B cell (primary cell): ENCODE measurements around the gene SLC6A2. TPM values are rescaled to one million over a fixed set of nuclear protein-coding genes. Genes with fewer than 3 reads are reported as not detected.

Experiments used
- ATAC-seq: fragments of 200-7000 bp; cut with Tn5 transposase; one replicate; pipeline ENCODE4 v1.10.0; 2021; ENCODE audit warnings: low read depth, mild to moderate bottlenecking, moderate number of reproducible peaks, moderate library complexity
- CTCF ChIA-PET: fragments of 350-600 bp; sonication (Branson Sonifier 250); formaldehyde crosslinking; loops from one replicate; lab custom pipeline; 2021; ENCODE audit warnings: antibody characterized with exemption, inconsistent platforms; lab: Charles Lee
- POLR2A ChIA-PET: fragments of 350-600 bp; sonication (Branson Sonifier 250); formaldehyde crosslinking; loops from one replicate; lab custom pipeline; 2021; ENCODE audit warnings: antibody characterized with exemption; lab: Charles Lee
- DNase-seq: peaks from one replicate; pipeline ENCODE4 v3.0.0; 2013
- H2AFZ ChIP-seq: 2 replicates; pipeline ENCODE4 v1.6.1; 2012; ENCODE audit warnings: mild to moderate bottlenecking, low read depth, low read length; ENCODE audit not compliant: insufficient read depth, poor library complexity, severe bottlenecking
- H3K27ac ChIP-seq, 2 donors: 1 replicate in 1 of 2; 2 replicates in 1 of 2; pipeline ENCODE4 v1.5.1; 2012 to 2013; ENCODE audit warnings: low read length in 2 of 2, mild to moderate bottlenecking in 2 of 2, moderate library complexity in 1 of 2
- H3K27me3 ChIP-seq, 4 experiments: fragments of 200-600 bp in 1 of 4; sonication (generic) in 1 of 4; replicated peaks in 1 of 4; 1 replicate in 2 of 4; 2 replicates in 2 of 4; pipeline versions ENCODE4 v1.6.1 to v1.7.0; 2013 to 2016; ENCODE audit warnings: low read length in 3 of 4, mild to moderate bottlenecking in 2 of 4, mixed read lengths in 1 of 4, moderate library complexity in 1 of 4; ENCODE audit not compliant: insufficient read depth in 4 of 4, control insufficient read depth in 3 of 4; ENCODE audit errors: control extremely low read depth in 1 of 4
- H3K36me3 ChIP-seq, 2 experiments: replicated peaks in 1 of 2; 1 replicate in 1 of 2; 2 replicates in 1 of 2; pipeline versions ENCODE4 v1.6.1 to v1.7.1; 2013; ENCODE audit warnings: low read length in 1 of 2; ENCODE audit not compliant: insufficient read depth in 2 of 2, control insufficient read depth in 1 of 2; ENCODE audit errors: control extremely low read depth in 1 of 2, extremely low read depth in 1 of 2
- H3K4me1 ChIP-seq, 2 donors: fragments of 200-600 bp in 1 of 2; sonication (generic) in 1 of 2; 1 replicate in 1 of 2; 2 replicates in 1 of 2; pipeline versions ENCODE4 v1.5.1 to v1.6.1; 2013 to 2017; ENCODE audit warnings: low read length in 2 of 2; ENCODE audit not compliant: control insufficient read depth in 2 of 2, insufficient read depth in 2 of 2
- H3K4me2 ChIP-seq: replicated peaks from 2 replicates; pipeline ENCODE3; 2012; ENCODE audit warnings: mild to moderate bottlenecking, low read depth, low read length; ENCODE audit not compliant: poor library complexity, severe bottlenecking
- H3K4me3 ChIP-seq, 5 experiments: fragments of 200-600 bp in 1 of 5; sonication (generic) in 1 of 5; 1 replicate in 3 of 5; 2 replicates in 2 of 5; pipeline versions ENCODE4 v1.5.1 to v1.7.0; 2011 to 2016; ENCODE audit warnings: low read length in 4 of 5, mild to moderate bottlenecking in 4 of 5, low read depth in 2 of 5, control low read depth in 1 of 5, moderate library complexity in 1 of 5; ENCODE audit not compliant: insufficient read depth in 1 of 5; ENCODE audit errors: control extremely low read depth in 1 of 5, extremely low read depth in 1 of 5
- H3K79me2 ChIP-seq: fragments of 200-600 bp; sonication (generic); one replicate; pipeline ENCODE4 v1.6.0; 2016; ENCODE audit warnings: low read length; ENCODE audit not compliant: control insufficient read depth, insufficient read depth
- H3K9ac ChIP-seq: fragments of 200-600 bp; sonication (generic); 2 replicates; pipeline ENCODE4 v1.6.1; 2017; ENCODE audit warnings: mild to moderate bottlenecking, low read length, moderate library complexity
- H3K9me3 ChIP-seq, 3 donors: one replicate each; pipeline versions ENCODE4 v1.6.1 to v1.7.1; 2013; ENCODE audit warnings: low read length in 2 of 3; ENCODE audit not compliant: control insufficient read depth in 2 of 3, insufficient read depth in 1 of 3; ENCODE audit errors: control extremely low read depth in 1 of 3
- H4K20me1 ChIP-seq: 2 replicates; pipeline ENCODE4 v1.6.0; 2012; ENCODE audit warnings: mild to moderate bottlenecking, low read length; ENCODE audit not compliant: insufficient read depth, control insufficient read depth, poor library complexity, severe bottlenecking
- H3K27ac Mint-ChIP-seq: one replicate; pipeline ENCODE4 v1.8.0; 2021; ENCODE audit warnings: mixed read lengths
- H3K27me3 Mint-ChIP-seq: one replicate; pipeline ENCODE4 v1.8.0; 2021; ENCODE audit warnings: mixed read lengths
- H3K4me1 Mint-ChIP-seq: one replicate; pipeline ENCODE4 v1.8.0; 2021; ENCODE audit warnings: mixed read lengths
- H3K4me3 Mint-ChIP-seq: one replicate; pipeline ENCODE4 v1.8.0; 2021; ENCODE audit warnings: mixed read lengths
- H3K9me3 Mint-ChIP-seq: one replicate; pipeline ENCODE4 v1.8.0; 2022; ENCODE audit warnings: mixed read lengths; ENCODE audit not compliant: insufficient read depth
- EZH2 ChIP-seq: IDR thresholded peaks from 2 replicates; pipeline ENCODE4 v1.6.1; 2012; ENCODE audit warnings: borderline replicate concordance, low read depth, mild to moderate bottlenecking, moderate library complexity, low read length; ENCODE audit not compliant: insufficient read depth, poor library complexity, severe bottlenecking
- WGBS: methylation state at CpG from one replicate; pipeline ENCODE4 v1.1.5; 2013; ENCODE audit warnings: missing lambda C conversion rate; ENCODE audit not compliant: insufficient coverage; 5-methylcytosine and 5-hydroxymethylcytosine counted together
- intact Hi-C: fragments of 100-400 bp; cut with micrococcal nuclease; formaldehyde crosslinking; loops from one replicate; pipeline ENCODE4 v1.10.0; 2022
- polyA plus RNA-seq: library from polyadenylated mRNA; depleted of rRNA; stranded (reverse); fragments of >200 nt; gene quantifications from 2 replicates; pipeline ENCODE4 v1.2.3, GENCODE V29; 2012
- total RNA-seq, 2 donors: library from RNA; stranded (reverse); fragments of 120-200 nt in 1 of 2; gene quantifications; 1 replicate in 1 of 2; 2 replicates in 1 of 2; pipeline versions ENCODE4 v1.2.3 to v1.2.4, GENCODE V29; 2013 to 2022
- TF ChIP-seq, protein P1 (sequence below): fragments of 200-600 bp; IDR thresholded peaks from one replicate; pipeline ENCODE4 v1.8.0; 2022; ENCODE audit warnings: antibody characterized with exemption, mild to moderate bottlenecking

SLC6A2 gene
- total and polyA plus RNA-seq, 2 donors (not counting 1 experiment from before 2014, with no cell fraction given): not detected

DNA sequence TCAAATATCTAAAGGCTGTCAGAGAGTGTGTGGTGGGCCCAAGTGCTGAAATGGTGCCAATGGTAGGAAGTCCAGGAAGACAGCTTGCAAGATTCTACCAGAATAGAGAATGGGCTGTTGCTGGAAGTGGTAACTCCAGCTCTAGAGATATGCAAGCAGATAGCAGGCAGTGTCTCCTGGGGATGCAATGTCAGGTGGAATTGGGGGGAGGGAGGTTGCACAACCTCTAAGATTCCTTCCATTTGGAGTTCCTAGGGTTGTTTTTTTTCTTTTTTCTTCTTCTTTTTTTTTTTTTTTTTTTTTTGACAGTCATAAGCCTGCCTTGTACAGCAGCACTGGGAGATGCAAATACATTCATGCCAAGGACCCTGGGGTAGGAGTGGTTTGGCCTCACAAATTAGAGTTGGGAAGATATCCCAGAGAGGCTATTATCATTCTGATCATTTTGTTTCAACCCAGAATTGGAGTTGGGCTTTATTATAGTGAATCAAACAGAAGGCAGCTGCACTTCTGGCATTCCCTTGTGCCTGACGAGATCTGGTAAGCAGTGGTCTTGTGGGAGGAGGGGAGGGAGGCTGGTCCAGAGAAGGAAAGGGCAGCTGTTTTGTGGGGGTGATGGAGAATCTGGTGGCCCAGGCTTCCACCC, 51.1 kb downstream of the SLC6A2 start:
- intact Hi-C loops: no loop called here

DNA sequence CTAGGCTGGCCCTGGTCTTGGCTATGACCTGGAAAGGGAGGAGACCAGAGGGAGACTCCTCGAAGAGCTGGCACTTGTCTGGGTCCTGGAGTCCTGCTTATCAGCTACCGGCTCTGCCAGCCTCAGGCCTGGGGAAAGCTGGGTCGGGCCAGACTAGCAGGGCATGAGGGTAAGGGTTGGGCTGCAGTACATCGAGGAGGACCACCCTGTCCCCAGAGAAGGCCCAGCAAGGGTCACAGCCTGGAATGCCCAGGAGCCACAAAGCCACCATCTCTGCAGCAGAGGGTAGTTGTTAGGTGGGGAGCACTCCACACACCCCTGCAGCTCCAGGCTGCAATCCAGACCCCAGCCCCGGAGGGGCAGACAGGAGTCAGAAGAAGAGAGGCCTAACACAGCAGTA, 54.0 kb downstream of the SLC6A2 start:
- Histone ChIP-seq H2AFZ (no peak overlapping the region), H3K4me1 (no peaks in the 10 kb centered on the region), H3K9me3 (no peaks in the 10 kb centered on the region), H4K20me1 (no peaks in the 10 kb centered on the region), H3K9ac (no peak overlapping the region), H3K4me2 (no peak overlapping the region), H3K79me2 (no peaks in the 10 kb centered on the region), H3K4me3 (no peak overlapping the region), H3K27me3 (peaks cover 0 to 5% (median 0%) of the 10 kb centered on the region in 4 experiments), H3K36me3 (no peaks in the 10 kb centered on the region), H3K27ac (no peak overlapping the region)
- no peak overlapping the region for H3K4me3 Mint-ChIP-seq
- H3K4me1 Mint-ChIP-seq: no peaks in the 10 kb centered on the region
- H3K9me3 Mint-ChIP-seq: no peaks in the 10 kb centered on the region
- TF ChIP-seq, protein P1, sequence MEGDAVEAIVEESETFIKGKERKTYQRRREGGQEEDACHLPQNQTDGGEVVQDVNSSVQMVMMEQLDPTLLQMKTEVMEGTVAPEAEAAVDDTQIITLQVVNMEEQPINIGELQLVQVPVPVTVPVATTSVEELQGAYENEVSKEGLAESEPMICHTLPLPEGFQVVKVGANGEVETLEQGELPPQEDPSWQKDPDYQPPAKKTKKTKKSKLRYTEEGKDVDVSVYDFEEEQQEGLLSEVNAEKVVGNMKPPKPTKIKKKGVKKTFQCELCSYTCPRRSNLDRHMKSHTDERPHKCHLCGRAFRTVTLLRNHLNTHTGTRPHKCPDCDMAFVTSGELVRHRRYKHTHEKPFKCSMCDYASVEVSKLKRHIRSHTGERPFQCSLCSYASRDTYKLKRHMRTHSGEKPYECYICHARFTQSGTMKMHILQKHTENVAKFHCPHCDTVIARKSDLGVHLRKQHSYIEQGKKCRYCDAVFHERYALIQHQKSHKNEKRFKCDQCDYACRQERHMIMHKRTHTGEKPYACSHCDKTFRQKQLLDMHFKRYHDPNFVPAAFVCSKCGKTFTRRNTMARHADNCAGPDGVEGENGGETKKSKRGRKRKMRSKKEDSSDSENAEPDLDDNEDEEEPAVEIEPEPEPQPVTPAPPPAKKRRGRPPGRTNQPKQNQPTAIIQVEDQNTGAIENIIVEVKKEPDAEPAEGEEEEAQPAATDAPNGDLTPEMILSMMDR: no peak
- intact Hi-C loops: no loop called here
- POLR2A ChIA-PET: no interaction called here
- CTCF ChIA-PET: no interaction called here
- ATAC-seq (no peak), DNase-seq (no peak)
- no peak overlapping the region for H3K27ac Mint-ChIP-seq
- 70% methylated on average over 5 of the region's 5 CpGs for WGBS
- peaks cover 29% of the 10 kb centered on the region for H3K27me3 Mint-ChIP-seq

More for the DNA sequence above, 51.1 kb downstream of the SLC6A2 start:
- no peaks in the 10 kb centered on the region for H3K79me2 ChIP-seq
- H3K4me1 ChIP-seq: no peaks in the 10 kb centered on the region
- Mint-ChIP-seq H3K4me1 (no peaks in the 10 kb centered on the region), H3K27ac (no peak overlapping the region), H3K4me3 (no peak overlapping the region), H3K27me3 (peaks cover 33% of the 10 kb centered on the region), H3K9me3 (no peaks in the 10 kb centered on the region)
- no peak overlapping the region for H3K9ac ChIP-seq
- no peaks in the 10 kb centered on the region for H3K9me3 ChIP-seq
- H3K4me2 ChIP-seq: no peak overlapping the region
- H4K20me1 ChIP-seq: no peaks in the 10 kb centered on the region
- no peak overlapping the region for H2AFZ ChIP-seq
- H3K27me3 ChIP-seq: peaks cover 0 to 5% (median 0%) of the 10 kb centered on the region in 4 experiments
- ATAC-seq (no peak), DNase-seq (no peak)
- TF ChIP-seq, protein P1: no peak
- TF ChIP-seq EZH2: no peak
- H3K36me3 ChIP-seq: no peaks in the 10 kb centered on the region
- CTCF ChIA-PET: interaction anchor here (0.8 kb wide), 1 partner anchor 242 kb away, joined by 3 read pairs; no protein-coding TSS in a partner anchor
- H3K4me3 ChIP-seq: no peak overlapping the region
- 91% methylated on average over 1 of the region's 1 CpG for WGBS
- POLR2A ChIA-PET: no interaction called here
- no peak overlapping the region for H3K27ac ChIP-seq
